HepG2 (cell line): ENCODE data around the gene BCAS1. TPM values are rescaled to one million over a fixed set of nuclear protein-coding genes. Genes with fewer than 3 reads are reported as not detected.

Experiments
- CEBPG ChIP-seq: IDR thresholded peaks from 2 replicates; pipeline ENCODE4 v1.6.1; 2016
- GTF3A ChIP-seq: sonication (generic); formaldehyde crosslinking; conservative IDR thresholded peaks from 2 replicates; pipeline ENCODE4 v1.4.0; 2020; ENCODE audit warnings: mild to moderate bottlenecking, missing genetic modification reagents
- HHEX ChIP-seq: IDR thresholded peaks from 2 replicates; pipeline ENCODE4 v1.6.1; 2016; ENCODE audit warnings: control low read depth
- LCORL ChIP-seq, 2 experiments: fragments of 450-650 bp in 1 of 2; sonication (generic) in 1 of 2; formaldehyde crosslinking in 1 of 2; IDR thresholded peaks; 2 replicates each; pipeline versions ENCODE4 v1.5.0 to v1.6.1; 2017 to 2020; ENCODE audit warnings: antibody characterized with exemption in 1 of 2, missing genetic modification reagents in 1 of 2
- ONECUT2 ChIP-seq: sonication (generic); formaldehyde crosslinking; IDR thresholded peaks from 2 replicates; pipeline ENCODE4 v1.4.0; 2020; ENCODE audit warnings: missing genetic modification reagents
- POGZ ChIP-seq: sonication (generic); formaldehyde crosslinking; IDR thresholded peaks from 2 replicates; pipeline ENCODE4 v1.4.0; 2020; ENCODE audit warnings: mild to moderate bottlenecking, missing genetic modification reagents
- THAP11 ChIP-seq: IDR thresholded peaks from 2 replicates; pipeline ENCODE4 v1.6.1; 2016; ENCODE audit warnings: missing biosample characterization, missing genetic modification reagents
- YEATS2 ChIP-seq: sonication (generic); formaldehyde crosslinking; IDR thresholded peaks from 2 replicates; pipeline ENCODE4 v1.4.0; 2020; ENCODE audit warnings: missing genetic modification reagents, borderline replicate concordance
- ZNF17 ChIP-seq: sonication (generic); formaldehyde crosslinking; IDR thresholded peaks from 2 replicates; pipeline ENCODE4 v1.5.0; 2020; ENCODE audit warnings: mild to moderate bottlenecking, missing genetic modification reagents
- ZNF567 ChIP-seq: sonication (generic); formaldehyde crosslinking; IDR thresholded peaks from 2 replicates; pipeline ENCODE4 v1.8.1; 2023; ENCODE audit warnings: mild to moderate bottlenecking, missing genetic modification reagents, borderline replicate concordance
- ZNF720 ChIP-seq: sonication (generic); formaldehyde crosslinking; IDR thresholded peaks from 2 replicates; pipeline ENCODE4 v1.4.0; 2020; ENCODE audit warnings: missing genetic modification reagents
- ZNF737 ChIP-seq: sonication (generic); formaldehyde crosslinking; IDR thresholded peaks from 2 replicates; pipeline ENCODE4 v1.5.0; 2020; ENCODE audit warnings: missing genetic modification reagents, mild to moderate bottlenecking, borderline replicate concordance
- ZNF768 ChIP-seq: sonication (generic); formaldehyde crosslinking; IDR thresholded peaks from 2 replicates; pipeline ENCODE4 v1.4.0; 2020; ENCODE audit warnings: missing genetic modification reagents
- polyA plus RNA-seq, 8 experiments: library from polyadenylated mRNA; depleted of rRNA in 3 of 8; stranded (reverse) in 7 of 8; unstranded in 1 of 8; fragments of >200 nt; fragmentation: Illumina TruSeq in 4 of 8; extraction: Trizol in 4 of 8; gene quantifications; 2 replicates each; pipeline versions ENCODE4 v1.2.1 to v1.2.3, GENCODE V29; 2011 to 2016; ENCODE audit warnings: low read depth in 4 of 8, missing spikeins in 1 of 8, mixed read lengths in 1 of 8; ENCODE audit not compliant: insufficient read depth in 1 of 8
- total RNA-seq, 5 experiments: library from RNA; depleted of rRNA; stranded (reverse); fragments of >200 nt; fragmentation: Illumina TruSeq; extraction: Trizol; gene quantifications; 2 replicates each; pipeline ENCODE4 v1.2.3, GENCODE V29; 2016; ENCODE audit warnings: low read depth in 1 of 5
- TF ChIP-seq, protein P1 (sequence below): sonication (generic); formaldehyde crosslinking; IDR thresholded peaks from 2 replicates; pipeline ENCODE4 v1.5.1; 2020; ENCODE audit warnings: missing genetic modification reagents, mild to moderate bottlenecking, borderline replicate concordance
- TF ChIP-seq, protein P2 (sequence below): IDR thresholded peaks from 2 replicates; pipeline ENCODE4 v1.6.1; 2018; ENCODE audit warnings: missing genetic modification reagents, mild to moderate bottlenecking, missing compliant biosample characterization
- TF ChIP-seq, protein P3 (sequence below): sonication (generic); formaldehyde crosslinking; IDR thresholded peaks from 2 replicates; pipeline ENCODE4 v1.4.0; 2020; ENCODE audit warnings: missing genetic modification reagents
- TF ChIP-seq, protein P4 (sequence below): sonication (generic); formaldehyde crosslinking; IDR thresholded peaks from 2 replicates; pipeline ENCODE4 v1.4.0; 2020; ENCODE audit warnings: missing genetic modification reagents
- TF ChIP-seq, protein P5 (sequence below): sonication (generic); formaldehyde crosslinking; IDR thresholded peaks from 2 replicates; pipeline ENCODE4 v1.5.0; 2020; ENCODE audit warnings: mild to moderate bottlenecking, missing genetic modification reagents

Gene BCAS1
- total and polyA plus RNA-seq, 2 of the 13 experiments (the other 11 are each of a cell fraction or from before 2014, with no cell fraction given): 0.55 to 0.91 TPM

DNA sequence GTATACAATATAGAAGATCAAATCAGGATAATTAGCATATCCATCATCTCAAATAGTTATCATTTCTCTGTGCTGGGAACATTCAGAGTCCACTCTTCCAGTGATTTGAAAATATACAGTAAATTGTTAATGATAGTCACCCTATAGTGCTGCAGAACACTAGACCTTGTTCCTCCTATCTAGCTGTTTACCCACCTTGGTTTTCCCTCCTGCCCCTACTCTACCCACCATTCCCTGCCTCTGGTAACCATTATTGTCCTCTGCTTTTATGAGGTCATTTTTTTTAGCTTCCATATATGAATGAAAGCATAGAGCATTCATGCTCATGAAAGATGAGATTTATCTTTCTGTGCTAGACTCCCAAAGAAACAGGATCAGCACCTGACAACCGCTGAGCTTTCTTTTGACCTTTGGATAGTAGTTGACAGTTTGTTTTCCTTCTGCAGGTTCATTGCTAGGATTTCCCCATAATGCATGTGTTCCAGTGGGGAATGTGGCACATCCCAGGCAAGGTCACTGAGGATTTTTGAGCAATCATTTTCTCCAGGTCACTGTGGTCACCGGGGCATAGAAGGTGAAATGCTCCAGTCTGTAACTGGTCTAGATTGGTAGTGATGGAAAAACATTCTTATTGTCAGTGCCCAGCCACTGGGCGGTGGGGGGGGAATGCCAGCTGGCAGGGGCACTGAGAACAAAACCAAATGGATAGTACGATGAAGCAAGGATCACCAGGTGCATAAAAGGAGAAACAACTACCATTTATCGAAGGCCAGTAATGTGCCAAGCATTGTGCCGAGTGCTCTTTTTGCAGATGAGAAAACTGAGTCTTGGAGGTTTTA, 33.6 kb upstream of the BCAS1 start (continued):
- TF ChIP-seq, protein P1, sequence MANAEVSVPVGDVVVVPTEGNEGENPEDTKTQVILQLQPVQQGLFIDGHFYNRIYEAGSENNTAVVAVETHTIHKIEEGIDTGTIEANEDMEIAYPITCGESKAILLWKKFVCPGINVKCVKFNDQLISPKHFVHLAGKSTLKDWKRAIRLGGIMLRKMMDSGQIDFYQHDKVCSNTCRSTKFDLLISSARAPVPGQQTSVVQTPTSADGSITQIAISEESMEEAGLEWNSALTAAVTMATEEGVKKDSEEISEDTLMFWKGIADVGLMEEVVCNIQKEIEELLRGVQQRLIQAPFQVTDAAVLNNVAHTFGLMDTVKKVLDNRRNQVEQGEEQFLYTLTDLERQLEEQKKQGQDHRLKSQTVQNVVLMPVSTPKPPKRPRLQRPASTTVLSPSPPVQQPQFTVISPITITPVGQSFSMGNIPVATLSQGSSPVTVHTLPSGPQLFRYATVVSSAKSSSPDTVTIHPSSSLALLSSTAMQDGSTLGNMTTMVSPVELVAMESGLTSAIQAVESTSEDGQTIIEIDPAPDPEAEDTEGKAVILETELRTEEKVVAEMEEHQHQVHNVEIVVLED: peak; percentile 59; the same call in 1 of the 2 replicates
- peak; percentile 98 for TF ChIP-seq CEBPG (CRISPR knock-in tag)
- TF ChIP-seq, protein P2, sequence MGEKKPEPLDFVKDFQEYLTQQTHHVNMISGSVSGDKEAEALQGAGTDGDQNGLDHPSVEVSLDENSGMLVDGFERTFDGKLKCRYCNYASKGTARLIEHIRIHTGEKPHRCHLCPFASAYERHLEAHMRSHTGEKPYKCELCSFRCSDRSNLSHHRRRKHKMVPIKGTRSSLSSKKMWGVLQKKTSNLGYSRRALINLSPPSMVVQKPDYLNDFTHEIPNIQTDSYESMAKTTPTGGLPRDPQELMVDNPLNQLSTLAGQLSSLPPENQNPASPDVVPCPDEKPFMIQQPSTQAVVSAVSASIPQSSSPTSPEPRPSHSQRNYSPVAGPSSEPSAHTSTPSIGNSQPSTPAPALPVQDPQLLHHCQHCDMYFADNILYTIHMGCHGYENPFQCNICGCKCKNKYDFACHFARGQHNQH (CRISPR knock-in tag): peak; percentile 98
- TF ChIP-seq, protein P3, sequence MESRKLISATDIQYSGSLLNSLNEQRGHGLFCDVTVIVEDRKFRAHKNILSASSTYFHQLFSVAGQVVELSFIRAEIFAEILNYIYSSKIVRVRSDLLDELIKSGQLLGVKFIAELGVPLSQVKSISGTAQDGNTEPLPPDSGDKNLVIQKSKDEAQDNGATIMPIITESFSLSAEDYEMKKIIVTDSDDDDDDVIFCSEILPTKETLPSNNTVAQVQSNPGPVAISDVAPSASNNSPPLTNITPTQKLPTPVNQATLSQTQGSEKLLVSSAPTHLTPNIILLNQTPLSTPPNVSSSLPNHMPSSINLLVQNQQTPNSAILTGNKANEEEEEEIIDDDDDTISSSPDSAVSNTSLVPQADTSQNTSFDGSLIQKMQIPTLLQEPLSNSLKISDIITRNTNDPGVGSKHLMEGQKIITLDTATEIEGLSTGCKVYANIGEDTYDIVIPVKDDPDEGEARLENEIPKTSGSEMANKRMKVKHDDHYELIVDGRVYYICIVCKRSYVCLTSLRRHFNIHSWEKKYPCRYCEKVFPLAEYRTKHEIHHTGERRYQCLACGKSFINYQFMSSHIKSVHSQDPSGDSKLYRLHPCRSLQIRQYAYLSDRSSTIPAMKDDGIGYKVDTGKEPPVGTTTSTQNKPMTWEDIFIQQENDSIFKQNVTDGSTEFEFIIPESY: peak; percentile 87
- TF ChIP-seq, protein P4, sequence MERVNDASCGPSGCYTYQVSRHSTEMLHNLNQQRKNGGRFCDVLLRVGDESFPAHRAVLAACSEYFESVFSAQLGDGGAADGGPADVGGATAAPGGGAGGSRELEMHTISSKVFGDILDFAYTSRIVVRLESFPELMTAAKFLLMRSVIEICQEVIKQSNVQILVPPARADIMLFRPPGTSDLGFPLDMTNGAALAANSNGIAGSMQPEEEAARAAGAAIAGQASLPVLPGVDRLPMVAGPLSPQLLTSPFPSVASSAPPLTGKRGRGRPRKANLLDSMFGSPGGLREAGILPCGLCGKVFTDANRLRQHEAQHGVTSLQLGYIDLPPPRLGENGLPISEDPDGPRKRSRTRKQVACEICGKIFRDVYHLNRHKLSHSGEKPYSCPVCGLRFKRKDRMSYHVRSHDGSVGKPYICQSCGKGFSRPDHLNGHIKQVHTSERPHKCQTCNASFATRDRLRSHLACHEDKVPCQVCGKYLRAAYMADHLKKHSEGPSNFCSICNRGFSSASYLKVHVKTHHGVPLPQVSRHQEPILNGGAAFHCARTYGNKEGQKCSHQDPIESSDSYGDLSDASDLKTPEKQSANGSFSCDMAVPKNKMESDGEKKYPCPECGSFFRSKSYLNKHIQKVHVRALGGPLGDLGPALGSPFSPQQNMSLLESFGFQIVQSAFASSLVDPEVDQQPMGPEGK (CRISPR knock-in tag): peak; percentile 93
- no peak; the same call in 1 of the 2 replicates for TF ChIP-seq LCORL (IDR thresholded peaks at IDR 0.05)
- peak; percentile 94 for TF ChIP-seq LCORL (CRISPR knock-in tag; IDR thresholded peaks at IDR 0.05)
- TF ChIP-seq GTF3A: no peak
- no peak for TF ChIP-seq ZNF17 (CRISPR knock-in tag)
- TF ChIP-seq YEATS2: peak; percentile 87; the same call in 1 of the 2 replicates
- no peak for TF ChIP-seq ZNF720 (CRISPR knock-in tag)
- TF ChIP-seq POGZ (CRISPR knock-in tag): peak; percentile 97
- TF ChIP-seq, protein P5, sequence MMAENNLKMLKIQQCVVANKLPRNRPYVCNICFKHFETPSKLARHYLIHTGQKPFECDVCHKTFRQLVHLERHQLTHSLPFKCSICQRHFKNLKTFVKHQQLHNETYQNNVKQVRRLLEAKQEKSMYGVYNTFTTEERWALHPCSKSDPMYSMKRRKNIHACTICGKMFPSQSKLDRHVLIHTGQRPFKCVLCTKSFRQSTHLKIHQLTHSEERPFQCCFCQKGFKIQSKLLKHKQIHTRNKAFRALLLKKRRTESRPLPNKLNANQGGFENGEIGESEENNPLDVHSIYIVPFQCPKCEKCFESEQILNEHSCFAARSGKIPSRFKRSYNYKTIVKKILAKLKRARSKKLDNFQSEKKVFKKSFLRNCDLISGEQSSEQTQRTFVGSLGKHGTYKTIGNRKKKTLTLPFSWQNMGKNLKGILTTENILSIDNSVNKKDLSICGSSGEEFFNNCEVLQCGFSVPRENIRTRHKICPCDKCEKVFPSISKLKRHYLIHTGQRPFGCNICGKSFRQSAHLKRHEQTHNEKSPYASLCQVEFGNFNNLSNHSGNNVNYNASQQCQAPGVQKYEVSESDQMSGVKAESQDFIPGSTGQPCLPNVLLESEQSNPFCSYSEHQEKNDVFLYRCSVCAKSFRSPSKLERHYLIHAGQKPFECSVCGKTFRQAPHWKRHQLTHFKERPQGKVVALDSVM: no peak; the same call in 1 of the 2 replicates
- peak; percentile 90 for TF ChIP-seq HHEX (CRISPR knock-in tag)
- TF ChIP-seq ZNF737 (CRISPR knock-in tag): no peak; the same call in 1 of the 2 replicates
- no peak; the same call in 1 of the 2 replicates for TF ChIP-seq ONECUT2 (CRISPR knock-in tag)
- peak; percentile 91; the same call in 1 of the 2 replicates for TF ChIP-seq ZNF567 (CRISPR knock-in tag)
- TF ChIP-seq THAP11 (CRISPR knock-in tag): peak; percentile 86
- TF ChIP-seq ZNF768 (CRISPR knock-in tag): no peak; the same call in 1 of the 2 replicates
